D721Med (cell line): ENCODE data around the gene LEMD2.

ENCODE experiments used
- DNase-seq: peaks from one replicate; pipeline ENCODE4 v3.0.0; 2011; ENCODE audit warnings: low spot score; ENCODE audit not compliant: insufficient read length
- FAIRE-seq: peaks from 2 replicates; lab custom pipeline; 2011; peaks lifted over from hg19 to GRCh38; lab: Jason Lieb, UNC
- CTCF ChIP-seq: IDR thresholded peaks from 2 replicates; pipeline ENCODE4 v1.5.1; 2012; ENCODE audit warnings: mild to moderate bottlenecking, control low read depth; ENCODE audit not compliant: insufficient read depth; ENCODE audit errors: missing control alignments

The LEMD2 gene

DNA sequence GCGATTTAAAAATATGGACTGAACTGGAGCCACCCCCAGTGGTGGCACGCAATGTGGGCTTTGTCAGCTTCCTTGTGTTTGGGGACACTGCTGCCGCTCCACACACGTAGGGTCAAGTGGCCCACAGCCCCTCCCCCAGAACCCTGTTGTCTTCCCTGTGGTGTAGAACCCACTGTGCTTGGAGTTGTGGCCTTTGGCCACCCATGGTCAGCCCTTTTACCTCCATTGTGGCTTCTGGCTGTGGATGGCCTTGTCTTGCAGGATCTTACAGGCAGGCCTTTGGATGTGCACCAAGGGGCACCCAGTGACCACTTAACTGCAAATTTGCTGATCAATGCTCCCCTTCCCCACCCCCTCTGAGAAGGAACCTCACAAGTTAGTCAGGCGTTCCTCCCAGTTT lies 2.0 kb upstream of the LEMD2 start:
- FAIRE-seq, result no peak
- no peak for DNase-seq
- TF ChIP-seq CTCF, result no peak

DNA sequence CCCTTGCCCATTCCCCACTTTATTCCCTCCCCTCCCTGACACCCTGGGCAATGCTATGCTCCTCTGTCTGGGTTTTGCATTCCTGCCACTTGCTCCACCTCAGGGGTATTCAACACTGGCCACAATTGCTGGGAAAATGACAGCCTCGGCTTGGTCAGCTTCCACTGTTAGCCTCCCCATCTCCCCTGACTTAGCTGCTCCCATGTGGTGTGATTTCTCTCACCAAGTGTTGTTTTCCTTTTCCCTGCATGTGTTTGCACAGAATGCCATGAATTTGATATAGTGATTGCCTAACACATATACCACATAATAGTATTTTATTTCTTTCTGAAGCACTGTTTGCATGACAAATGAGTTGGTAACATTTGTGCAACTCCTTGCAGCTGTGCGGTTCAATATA lies 1.4 kb upstream of the LEMD2 start:
- no peak for TF ChIP-seq CTCF
- FAIRE-seq (no peak), DNase-seq (no peak)

GRCh38 chr6:33789550-33789895 lies 593 bp upstream of the LEMD2 start:
- FAIRE-seq (no peak), DNase-seq (no peak)
- TF ChIP-seq CTCF, result no peak

GRCh38 chr6:33787954-33788693 lies 806 bp downstream of the LEMD2 start:
- DNase-seq (no peak), FAIRE-seq (no peak)
- no peak for TF ChIP-seq CTCF

DNA sequence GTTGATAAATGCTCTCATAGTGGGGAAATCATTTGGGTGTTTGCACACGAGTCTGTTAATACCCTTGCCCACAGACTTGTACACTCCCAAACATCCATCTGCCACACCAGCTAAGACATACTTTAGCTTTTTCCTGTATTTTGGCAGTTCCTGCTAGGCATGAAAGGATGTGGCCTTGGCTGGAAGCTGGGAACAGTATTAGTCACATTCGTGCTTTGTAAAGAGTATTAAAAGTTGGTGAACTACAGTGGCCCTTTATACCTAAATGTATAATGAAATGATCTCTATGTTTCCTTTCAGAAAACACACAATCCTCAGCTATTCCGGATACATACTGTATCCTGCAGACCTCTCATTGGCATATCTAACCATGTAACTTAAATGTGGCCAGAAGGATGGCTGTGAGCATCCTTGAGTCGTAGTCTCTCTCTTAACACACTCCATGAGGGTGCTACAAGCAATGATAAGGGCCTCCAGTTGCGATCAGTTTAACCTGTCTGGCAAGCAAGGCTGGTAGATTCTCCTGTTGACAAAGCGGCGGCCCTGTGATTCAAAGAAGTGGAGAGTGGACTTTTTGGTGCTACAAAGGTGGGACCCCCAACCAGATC lies 1.5 kb downstream of the LEMD2 start:
- FAIRE-seq, result no peak
- TF ChIP-seq CTCF, result no peak
- no peak for DNase-seq

DNA sequence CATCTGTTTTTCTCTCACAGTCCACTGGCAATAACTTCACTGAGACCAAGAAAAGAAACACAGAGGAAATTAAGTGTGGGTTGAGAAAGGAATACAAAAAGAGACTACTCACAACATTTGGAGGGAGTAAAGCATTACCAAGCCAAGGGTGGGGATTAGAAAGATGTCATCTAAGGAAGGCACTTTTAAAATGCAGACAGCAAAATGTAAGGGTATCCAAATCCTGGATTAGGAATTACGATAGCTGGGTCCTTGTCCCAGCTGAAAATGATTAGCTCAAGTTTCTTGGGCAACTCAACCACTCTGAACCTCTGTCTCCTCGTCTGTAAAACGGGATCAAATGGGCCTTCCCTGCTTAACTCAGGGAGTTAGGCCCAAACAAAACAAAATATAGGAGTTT lies 2.2 kb downstream of the LEMD2 start:
- no peak for DNase-seq
- FAIRE-seq, result no peak
- TF ChIP-seq CTCF, result no peak

- FAIRE-seq, result no peak
- TF ChIP-seq CTCF, result no peak
- DNase-seq, result no peak
These were observed 3.2 kb downstream of the LEMD2 start for GRCh38 chr6:33785778-33786177.
